Measurements from ENCODE around the gene LYZL6.
"Not testable (repeated sequence)": the region's sequence is repeated elsewhere in the genome, so short reads cannot be mapped to it uniquely, and the experiment has no call there.

LYZL6 gene

GRCh38 chr17:35953720-35954119, 10.2 kb upstream of the LYZL6 start:
- DNase-seq (ENCODE audit: low read depth): no peak
- TF ChIP-seq CTCF (IDR thresholded peaks at IDR 0.05; ENCODE audit: control insufficient read depth, extremely low read depth, insufficient read depth): no peak
- no peak overlapping the region for H3K4me3 ChIP-seq (ENCODE audit: low read depth, low read length)

GRCh38 chr17:35949401-35949800, 5.9 kb upstream of the LYZL6 start:
- H3K4me3 ChIP-seq (ENCODE audit: low read depth, low read length): no peak overlapping the region
- DNase-seq (ENCODE audit: low read depth): no peak
- no peak for TF ChIP-seq CTCF (IDR thresholded peaks at IDR 0.05; ENCODE audit: control insufficient read depth, extremely low read depth, insufficient read depth)

GRCh38 chr17:35948092-35948491, 4.6 kb upstream of the LYZL6 start:
- no peak for DNase-seq (ENCODE audit: low read depth)
- TF ChIP-seq CTCF (IDR thresholded peaks at IDR 0.05; ENCODE audit: control insufficient read depth, extremely low read depth, insufficient read depth): no peak
- no peak overlapping the region for H3K4me3 ChIP-seq (ENCODE audit: low read depth, low read length)

GRCh38 chr17:35947156-35947585, 3.7 kb upstream of the LYZL6 start:
- peak overlapping the region; percentile 40 for H3K4me3 ChIP-seq (ENCODE audit: low read depth, low read length)
- DNase-seq (ENCODE audit: low read depth): peak; percentile 6
- peak; percentile 94 for TF ChIP-seq CTCF (IDR thresholded peaks at IDR 0.05; ENCODE audit: control insufficient read depth, extremely low read depth, insufficient read depth)

- no peak for DNase-seq (ENCODE audit: low read depth)
- TF ChIP-seq CTCF (IDR thresholded peaks at IDR 0.05; ENCODE audit: control insufficient read depth, extremely low read depth, insufficient read depth): no peak
- no peak overlapping the region for H3K4me3 ChIP-seq (ENCODE audit: low read depth, low read length)
Measured at GRCh38 chr17:35944151-35944550, 638 bp upstream of the LYZL6 start.

- no peak for TF ChIP-seq CTCF (IDR thresholded peaks at IDR 0.05; ENCODE audit: control insufficient read depth, extremely low read depth, insufficient read depth)
- no peak for DNase-seq (ENCODE audit: low read depth)
- H3K4me3 ChIP-seq (ENCODE audit: low read depth, low read length): no peak overlapping the region
Measured at GRCh38 chr17:35942588-35943186, 826 bp downstream of the LYZL6 start.

GRCh38 chr17:35938492-35938891, 5.0 kb downstream of the LYZL6 start:
- not testable (repeated sequence) for DNase-seq (ENCODE audit: low read depth)

More at GRCh38 chr17:35938492-35938891, 5.0 kb downstream of the LYZL6 start:
- H3K4me3 ChIP-seq (ENCODE audit: low read depth, low read length): not testable (repeated sequence)

Data from LNCaP clone FGC (cell line).